T-helper 2 cell treated with Interferon-gamma antibody and Interleukin-4, amounts not matched to agents 5 μg/mL and 100 μg/mL, for 36 hours (primary cell): Measurements from ENCODE around the gene OR4F16.
"Not testable (repeated sequence)": the region's sequence is repeated elsewhere in the genome, so short reads cannot be mapped to it uniquely, and the experiment has no call there.

Source experiments
- DNase-seq: peaks from one replicate; pipeline ENCODE4 v3.0.0; 2021; ENCODE audit warnings: low spot score
- H3K27ac Mint-ChIP-seq: one replicate; pipeline ENCODE4 v1.8.0; 2021; ENCODE audit warnings: mild to moderate bottlenecking, mixed read lengths
- H3K27me3 Mint-ChIP-seq: one replicate; pipeline ENCODE4 v1.8.0; 2021; ENCODE audit warnings: low read depth, mixed read lengths
- H3K36me3 Mint-ChIP-seq: one replicate; pipeline ENCODE4 v1.8.0; 2021; ENCODE audit warnings: low read depth, mixed read lengths
- H3K4me1 Mint-ChIP-seq: one replicate; pipeline ENCODE4 v1.8.0; 2021; ENCODE audit warnings: low read depth, mixed read lengths
- H3K4me3 Mint-ChIP-seq: one replicate; pipeline ENCODE4 v1.8.0; 2022; ENCODE audit warnings: mild to moderate bottlenecking, moderate library complexity, mixed read lengths
- H3K9me3 Mint-ChIP-seq: one replicate; pipeline ENCODE4 v1.8.0; 2021; ENCODE audit warnings: mixed read lengths

The OR4F16 gene

GRCh38 chr1:686554-686953 is at the start of gene OR4F16:
TSS of gene OR4F16 (minus strand) at chr1:686654. CDS start at chr1:686654, 0 bp downstream.
- DNase-seq, H3K27ac Mint-ChIP-seq, H3K9me3 Mint-ChIP-seq, H3K4me3 Mint-ChIP-seq, H3K27me3 Mint-ChIP-seq, H3K4me1 Mint-ChIP-seq, H3K36me3 Mint-ChIP-seq: not testable (repeated sequence)

- H3K9me3 Mint-ChIP-seq, H3K4me1 Mint-ChIP-seq, H3K27me3 Mint-ChIP-seq, H3K4me3 Mint-ChIP-seq, H3K27ac Mint-ChIP-seq, H3K36me3 Mint-ChIP-seq, DNase-seq: not testable (repeated sequence)
Measured at GRCh38 chr1:733649-734048, 47.2 kb upstream of the OR4F16 start.

DNA sequence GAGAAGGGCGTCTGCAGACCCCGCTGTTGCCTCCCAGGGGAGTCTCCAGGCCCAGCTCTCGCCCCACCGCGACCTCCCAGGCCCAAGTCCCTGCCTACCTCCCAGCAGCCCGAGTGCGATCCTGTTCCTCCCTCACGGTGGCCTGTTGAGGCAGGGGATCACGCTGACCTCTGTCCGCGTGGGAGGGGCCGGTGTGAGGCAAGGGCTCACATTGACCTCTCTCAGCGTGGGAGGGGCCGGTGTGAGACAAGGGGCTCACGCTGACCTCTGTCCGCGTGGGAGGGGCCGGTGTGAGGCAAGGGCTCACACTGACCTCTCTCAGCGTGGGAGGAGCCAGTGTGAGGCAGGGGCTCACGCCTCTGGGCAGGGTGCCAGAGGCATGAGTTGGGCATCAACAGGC is 40.6 kb upstream of the OR4F16 start:
- not testable (repeated sequence) for H3K36me3 Mint-ChIP-seq, H3K4me3 Mint-ChIP-seq, H3K4me1 Mint-ChIP-seq, H3K27me3 Mint-ChIP-seq, DNase-seq, H3K9me3 Mint-ChIP-seq, H3K27ac Mint-ChIP-seq
